Heart left ventricle (tissue), 16 donors: ENCODE results near the gene PIP5KL1. TPM values are rescaled to one million over a fixed set of nuclear protein-coding genes. Genes with fewer than 3 reads are reported as not detected.

ENCODE experiments used
- ATAC-seq, 4 donors: fragments of 200-7000 bp; cut with Tn5 transposase; one replicate each; pipeline ENCODE4 v1.9.1; 2020 to 2022; ENCODE audit warnings: moderate library complexity in 4 of 4, mild to moderate bottlenecking in 3 of 4, moderate number of reproducible peaks in 1 of 4
- DNase-seq, 5 donors: peaks; one replicate each; pipeline ENCODE4 v3.0.0-alpha.2; 2020
- H3K27ac ChIP-seq, 12 donors: fragments of 200-600 bp; sonication (generic) in 4 of 12; one replicate each; pipeline versions ENCODE4 v1.5.0 to v1.8.0; 2016 to 2022; ENCODE audit warnings: mild to moderate bottlenecking in 2 of 12
- H3K27me3 ChIP-seq, 9 donors: fragments of 200-600 bp; sonication (generic) in 2 of 9; one replicate each; pipeline versions ENCODE4 v1.5.1 to v1.8.0; 2016 to 2022; ENCODE audit warnings: mild to moderate bottlenecking in 3 of 9
- H3K36me3 ChIP-seq, 9 donors: fragments of 200-600 bp; sonication (generic) in 2 of 9; one replicate each; pipeline versions ENCODE4 v1.5.0 to v1.8.0; 2018 to 2022; ENCODE audit warnings: mild to moderate bottlenecking in 2 of 9
- H3K4me1 ChIP-seq, 12 donors: fragments of 200-600 bp; sonication (generic) in 4 of 12; one replicate each; pipeline versions ENCODE4 v1.5.0 to v1.8.0; 2016 to 2022; ENCODE audit warnings: mild to moderate bottlenecking in 3 of 12
- H3K4me3 ChIP-seq, 12 donors: fragments of 200-600 bp; sonication (generic) in 4 of 12; one replicate each; pipeline versions ENCODE4 v1.5.0 to v1.8.0; 2017 to 2022; ENCODE audit warnings: mild to moderate bottlenecking in 9 of 12, moderate library complexity in 4 of 12
- H3K9me3 ChIP-seq, 12 donors: fragments of 200-600 bp; sonication (generic) in 4 of 12; one replicate each; pipeline versions ENCODE4 v1.5.0 to v1.8.0; 2016 to 2022; ENCODE audit warnings: mild to moderate bottlenecking in 1 of 12
- POLR2A ChIP-seq, 2 donors: fragments of 450-650 bp; IDR thresholded peaks; one replicate each; pipeline ENCODE4 v1.6.1; 2017; ENCODE audit warnings: antibody characterized with exemption in 2 of 2, mild to moderate bottlenecking in 2 of 2, moderate library complexity in 2 of 2
- WGBS, 4 donors: extraction: QIAGEN DNeasy Blood & Tissue Kit in 2 of 4; methylation state at CpG; one replicate each; pipeline versions ENCODE4 v1.1.5 to v1.1.7; 2013 to 2018; 5-methylcytosine and 5-hydroxymethylcytosine counted together
- intact Hi-C, 10 donors: fragments of 100-400 bp; cut with DNase I; formaldehyde crosslinking; loops; one replicate each; pipeline versions ENCODE4 v1.11.1 to v1.14.2; 2022
- polyA plus RNA-seq, 2 donors: library from polyadenylated mRNA; stranded (reverse); fragments of 200-250 nt; gene quantifications; one replicate each; pipeline ENCODE4 v1.2.3, GENCODE V29; 2013
- total RNA-seq, 9 donors: library from RNA; depleted of rRNA in 2 of 9; stranded (reverse); fragments of >200 nt in 2 of 9; fragmentation: NEBNext Ultra II Directional in 3 of 9; extraction: Animal tissue kit (Norgen Biotek cat#: 25700) in 3 of 9; gene quantifications; one replicate each; pipeline versions ENCODE4 v1.1.0 to v1.2.4, GENCODE V29; 2016 to 2023
- TF ChIP-seq, protein P1 (sequence below), 12 donors: fragments of 200-600 bp; sonication (generic) in 4 of 12; IDR thresholded peaks; one replicate each; pipeline versions ENCODE4 v1.5.0 to v1.8.0; 2018 to 2022; ENCODE audit warnings: antibody characterized with exemption in 12 of 12, mild to moderate bottlenecking in 5 of 12
- donor health status: ischemic (EF 13 %, LVEDD 7.1; RV severe dilation, severe dysfunction).
- donor health status: healthy with polysubstance abuse.
- donor health status: DM: no; HTN: yes; CAD: no.
- donor health status: DM: no; HTN: no; CAD: no.
- donor health status: ischemic (EF 25% LVEDD 6.9; RV normal size, moderate dysfunction).
- donor health status: ischemic (EF 25% LVEDD 5.7; RV mildly dilated, moderate dysfunction).
- donor health status: healthy.
- donor health status: DM: yes; HTN: yes; CAD: no.
- donor health status: ischemic (EF 35%, LVEDD 5.7; RV mildly dilated, moderate dysfunction).
- donor health status: nonischemic (EF 11% LVEDD 7.7; RV severe dilation, severe dysfunction).
- donor health status: DM: yes; HTN: yes; CAD: no.
- donor health status: PGD.
- donor health status: ischemic (EF 29% LVEDD 5.4; RV normal size, mild dysfunction).
- donor health status: nonischemic (EF 23%, LVEDD 6.1; RV moderate dilation, normal function).

Gene PIP5KL1
- total and polyA plus RNA-seq, 11 donors: 0.12 to 0.77 (median 0.50) TPM; not detected in 2

DNA sequence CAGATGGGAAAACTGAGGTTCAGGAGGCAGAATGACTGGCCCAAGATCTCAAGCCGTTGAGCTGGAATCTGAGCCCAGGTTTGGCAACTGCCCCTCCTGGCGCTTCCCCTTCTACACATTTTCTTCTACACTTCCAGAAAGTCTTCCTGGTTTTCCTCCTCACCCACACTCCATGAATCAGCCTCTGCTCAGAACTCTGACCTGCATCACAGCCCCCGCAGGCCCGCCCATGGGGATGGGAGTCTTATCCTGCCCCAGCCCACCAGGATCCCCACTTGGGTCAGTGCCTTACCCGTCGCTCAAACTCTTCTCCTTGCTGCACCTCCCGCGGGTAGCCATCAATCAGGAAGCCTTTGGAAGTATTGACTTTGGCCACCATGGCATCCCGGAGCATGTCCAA, 59.0 kb downstream of the PIP5KL1 start:
- intact Hi-C loops: loop anchor here in 9 of 10 donors (2.0 to 5.0 kb wide), 9 partner anchors 41 to 279 kb away; partner anchors contain the start of genes CDK9 (in 5 of the 9), TOR2A (in 5 of the 9), FPGS (in 4 of the 9) and ST6GALNAC4 (in 2 of the 9)
- DNase-seq: no peak
- no peak for ATAC-seq
- H3K27me3 ChIP-seq: no peaks in the 10 kb centered on the region
- no peaks in the 10 kb centered on the region for H3K9me3 ChIP-seq
- peaks cover 0 to 60% (median 45%) of the 10 kb centered on the region in 9 donors for H3K36me3 ChIP-seq
- H3K4me3 ChIP-seq: no peak overlapping the region
- peaks cover 0 to 73% (median 49%) of the 10 kb centered on the region in 12 donors for H3K4me1 ChIP-seq
- TF ChIP-seq, protein P1, sequence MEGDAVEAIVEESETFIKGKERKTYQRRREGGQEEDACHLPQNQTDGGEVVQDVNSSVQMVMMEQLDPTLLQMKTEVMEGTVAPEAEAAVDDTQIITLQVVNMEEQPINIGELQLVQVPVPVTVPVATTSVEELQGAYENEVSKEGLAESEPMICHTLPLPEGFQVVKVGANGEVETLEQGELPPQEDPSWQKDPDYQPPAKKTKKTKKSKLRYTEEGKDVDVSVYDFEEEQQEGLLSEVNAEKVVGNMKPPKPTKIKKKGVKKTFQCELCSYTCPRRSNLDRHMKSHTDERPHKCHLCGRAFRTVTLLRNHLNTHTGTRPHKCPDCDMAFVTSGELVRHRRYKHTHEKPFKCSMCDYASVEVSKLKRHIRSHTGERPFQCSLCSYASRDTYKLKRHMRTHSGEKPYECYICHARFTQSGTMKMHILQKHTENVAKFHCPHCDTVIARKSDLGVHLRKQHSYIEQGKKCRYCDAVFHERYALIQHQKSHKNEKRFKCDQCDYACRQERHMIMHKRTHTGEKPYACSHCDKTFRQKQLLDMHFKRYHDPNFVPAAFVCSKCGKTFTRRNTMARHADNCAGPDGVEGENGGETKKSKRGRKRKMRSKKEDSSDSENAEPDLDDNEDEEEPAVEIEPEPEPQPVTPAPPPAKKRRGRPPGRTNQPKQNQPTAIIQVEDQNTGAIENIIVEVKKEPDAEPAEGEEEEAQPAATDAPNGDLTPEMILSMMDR (IDR thresholded peaks at IDR 0.05): no peak
- no peak for TF ChIP-seq POLR2A (IDR thresholded peaks at IDR 0.05)
- no peak overlapping the region for H3K27ac ChIP-seq
- WGBS, 4 donors: 76 to 88% (median 85%) methylated on average over 9 of the region's 9 CpGs

DNA sequence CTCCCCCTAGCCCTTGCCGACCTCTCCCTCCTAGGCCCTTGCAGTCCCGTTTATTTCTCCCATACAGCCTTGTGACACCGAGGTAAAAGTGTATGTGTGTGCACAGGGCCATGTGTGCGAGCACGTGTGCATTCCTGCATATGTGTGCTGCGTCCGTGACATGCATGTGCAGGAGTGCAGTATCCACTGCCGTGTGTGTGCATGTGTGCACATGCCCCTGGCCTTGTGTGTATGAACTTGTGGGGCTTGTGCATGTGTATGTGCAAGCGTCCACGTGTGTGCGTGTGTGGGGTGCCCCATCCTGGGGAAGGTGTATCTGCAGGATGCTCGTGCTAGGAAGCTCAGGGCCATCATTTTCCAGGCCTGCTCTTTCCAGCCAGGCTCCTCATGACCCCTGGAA, 59.7 kb downstream of the PIP5KL1 start:
- no peak for TF ChIP-seq POLR2A (IDR thresholded peaks at IDR 0.05)
- TF ChIP-seq, protein P1 (IDR thresholded peaks at IDR 0.05): no peak
- ATAC-seq (no peak), DNase-seq (no peak)
- H3K9me3 ChIP-seq: no peaks in the 10 kb centered on the region
- intact Hi-C loops: loop anchor here (1.0 to 5.0 kb wide), 10 partner anchors 41 to 279 kb away; partner anchors contain the start of genes TOR2A (in 6 of the 10), CDK9 (in 5 of the 10), FPGS (in 4 of the 10) and ST6GALNAC4 (in 2 of the 10)
- peaks cover 0 to 60% (median 45%) of the 10 kb centered on the region in 9 donors for H3K36me3 ChIP-seq
- WGBS, 4 donors: 74 to 87% (median 81%) methylated on average over 12 of the region's 12 CpGs
- H3K4me3 ChIP-seq: no peak overlapping the region
- peaks cover 0 to 68% (median 45%) of the 10 kb centered on the region in 12 donors for H3K4me1 ChIP-seq
- no peak overlapping the region for H3K27ac ChIP-seq
- no peaks in the 10 kb centered on the region for H3K27me3 ChIP-seq

Other genes with a start within 250 kb of the PIP5KL1 start
- under 1 TPM in 2 of 9 donors, not detected in 7; 0.15 to 0.87 TPM for gene CFAP157, start 223.8 kb downstream of the PIP5KL1 start, total RNA-seq
- under 1 TPM; 0.08 TPM for gene CFAP157, start 223.8 kb downstream of the PIP5KL1 start, polyA plus RNA-seq
- gene PTRH1, start 215.1 kb downstream of the PIP5KL1 start, total RNA-seq: 10 to 100 TPM in 7 of 9 donors, 1 to 10 TPM in 2; 7.3 to 30.5 (median 13.5) TPM
- 10 to 100 TPM; 14.0 to 44.7 TPM for gene PTRH1, start 215.1 kb downstream of the PIP5KL1 start, polyA plus RNA-seq
- gene TTC16, start 214.7 kb downstream of the PIP5KL1 start, total RNA-seq: under 1 TPM in 8 of 9 donors, not detected in 1; 0.09 to 0.61 (median 0.24) TPM
- gene TTC16, start 214.7 kb downstream of the PIP5KL1 start, polyA plus RNA-seq: under 1 TPM in 1 of 2 donors, not detected in 1; 0.34 TPM
- 1 to 10 TPM; 1.7 to 9.2 (median 3.3) TPM for gene TOR2A, start 195.5 kb downstream of the PIP5KL1 start, total RNA-seq
- 1 to 10 TPM; 3.4 to 5.2 TPM for gene TOR2A, start 195.5 kb downstream of the PIP5KL1 start, polyA plus RNA-seq
- gene SH2D3C, start 152.1 kb downstream of the PIP5KL1 start, total RNA-seq: 10 to 100 TPM; 13.7 to 38.9 (median 16.9) TPM
- gene SH2D3C, start 152.1 kb downstream of the PIP5KL1 start, polyA plus RNA-seq: 10 to 100 TPM; 21.1 to 24.8 TPM
- gene CDK9, start 144.7 kb downstream of the PIP5KL1 start, total RNA-seq: 10 to 100 TPM; 35.6 to 60.3 (median 47.8) TPM
- gene CDK9, start 144.7 kb downstream of the PIP5KL1 start, polyA plus RNA-seq: 10 to 100 TPM; 26.2 to 30.4 TPM
- 10 to 100 TPM; 39.9 to 55.1 (median 41.5) TPM for gene FPGS, start 127.9 kb downstream of the PIP5KL1 start, total RNA-seq
- 10 to 100 TPM; 36.8 to 50.1 TPM for gene FPGS, start 127.9 kb downstream of the PIP5KL1 start, polyA plus RNA-seq
- 100 to 1,000 TPM; 116 to 252 (median 133) TPM for gene ENG, start 76.1 kb downstream of the PIP5KL1 start, total RNA-seq
- gene ENG, start 76.1 kb downstream of the PIP5KL1 start, polyA plus RNA-seq: 100 to 1,000 TPM; 156 to 245 TPM
- 100 to 1,000 TPM; 415 to 810 (median 586) TPM for gene AK1, start 53.1 kb downstream of the PIP5KL1 start, total RNA-seq
- 1,000 to 10,000 TPM in 1 of 2 donors, 100 to 1,000 TPM in 1; 312 to 1,060 TPM for gene AK1, start 53.1 kb downstream of the PIP5KL1 start, polyA plus RNA-seq
- gene ST6GALNAC6, start 31.2 kb downstream of the PIP5KL1 start, total RNA-seq: 10 to 100 TPM; 28.4 to 75.9 (median 45.6) TPM
- gene ST6GALNAC6, start 31.2 kb downstream of the PIP5KL1 start, polyA plus RNA-seq: 10 to 100 TPM; 35.7 to 37.5 TPM
- 10 to 100 TPM; 28.3 to 66.1 (median 42.6) TPM for gene ST6GALNAC4, start 13.7 kb downstream of the PIP5KL1 start, total RNA-seq
- gene ST6GALNAC4, start 13.7 kb downstream of the PIP5KL1 start, polyA plus RNA-seq: 10 to 100 TPM; 17.0 to 72.0 TPM
- 10 to 100 TPM in 7 of 9 donors, 1 to 10 TPM in 2; 7.2 to 19.5 (median 11.7) TPM for gene DPM2, start 7.1 kb upstream of the PIP5KL1 start, total RNA-seq
- 10 to 100 TPM; 15.3 to 31.7 TPM for gene DPM2, start 7.1 kb upstream of the PIP5KL1 start, polyA plus RNA-seq
- 10 to 100 TPM in 7 of 9 donors, 1 to 10 TPM in 2; 5.4 to 45.2 (median 24.1) TPM for gene EEIG1, start 50.2 kb upstream of the PIP5KL1 start, total RNA-seq
- gene EEIG1, start 50.2 kb upstream of the PIP5KL1 start, polyA plus RNA-seq: 10 to 100 TPM in 1 of 2 donors, 1 to 10 TPM in 1; 9.2 to 10.4 TPM
- gene NAIF1, start 136.5 kb upstream of the PIP5KL1 start, total RNA-seq: 1 to 10 TPM; 3.5 to 8.9 (median 7.2) TPM
- 1 to 10 TPM; 4.0 to 5.0 TPM for gene NAIF1, start 136.5 kb upstream of the PIP5KL1 start, polyA plus RNA-seq
- 10 to 100 TPM in 3 of 9 donors, 1 to 10 TPM in 6; 3.2 to 15.1 (median 6.7) TPM for gene SLC25A25, start 137.5 kb upstream of the PIP5KL1 start, total RNA-seq
- gene SLC25A25, start 137.5 kb upstream of the PIP5KL1 start, polyA plus RNA-seq: 1 to 10 TPM; 1.7 to 8.8 TPM
- gene PTGES2, start 197.0 kb upstream of the PIP5KL1 start, total RNA-seq: 100 to 1,000 TPM; 116 to 166 (median 139) TPM
- 100 to 1,000 TPM; 143 to 179 TPM for gene PTGES2, start 197.0 kb upstream of the PIP5KL1 start, polyA plus RNA-seq
- gene LCN2, start 218.7 kb upstream of the PIP5KL1 start, total RNA-seq: 1 to 10 TPM in 1 of 9 donors, not detected in 8; 5.8 TPM
- 1 to 10 TPM in 1 of 2 donors, not detected in 1; 1.1 TPM for gene LCN2, start 218.7 kb upstream of the PIP5KL1 start, polyA plus RNA-seq
- 100 to 1,000 TPM in 2 of 9 donors, 10 to 100 TPM in 7; 29.9 to 280 (median 46.4) TPM for gene BBLN, start 229.5 kb upstream of the PIP5KL1 start, total RNA-seq
- 100 to 1,000 TPM in 1 of 2 donors, 10 to 100 TPM in 1; 47.3 to 122 TPM for gene BBLN, start 229.5 kb upstream of the PIP5KL1 start, polyA plus RNA-seq